Lung microvascular endothelial cell (primary cell): Measurements from ENCODE around the gene LRWD1. TPM values are rescaled to one million over a fixed set of nuclear protein-coding genes. Genes with fewer than 3 reads are reported as not detected.
A peak's percentile ranks its signal among the peaks of the same experiment; 100 is the strongest.
"Not testable (repeated sequence)": the region's sequence is repeated elsewhere in the genome, so short reads cannot be mapped to it uniquely, and the experiment has no call there.

Source experiments
- DNase-seq, 2 donors: peaks; one replicate each; pipeline versions ENCODE4 v3.0.0 to v3.0.0-alpha.2; 2010; ENCODE audit warnings: low read depth in 2 of 2
- total RNA-seq: library from RNA; depleted of rRNA; stranded (reverse); fragments of >200 nt; gene quantifications from 2 replicates; pipeline ENCODE4 v1.2.1, GENCODE V29; 2014

The LRWD1 gene
- total RNA-seq, 1 donor from 2014 or later, result 17.7 TPM

DNA sequence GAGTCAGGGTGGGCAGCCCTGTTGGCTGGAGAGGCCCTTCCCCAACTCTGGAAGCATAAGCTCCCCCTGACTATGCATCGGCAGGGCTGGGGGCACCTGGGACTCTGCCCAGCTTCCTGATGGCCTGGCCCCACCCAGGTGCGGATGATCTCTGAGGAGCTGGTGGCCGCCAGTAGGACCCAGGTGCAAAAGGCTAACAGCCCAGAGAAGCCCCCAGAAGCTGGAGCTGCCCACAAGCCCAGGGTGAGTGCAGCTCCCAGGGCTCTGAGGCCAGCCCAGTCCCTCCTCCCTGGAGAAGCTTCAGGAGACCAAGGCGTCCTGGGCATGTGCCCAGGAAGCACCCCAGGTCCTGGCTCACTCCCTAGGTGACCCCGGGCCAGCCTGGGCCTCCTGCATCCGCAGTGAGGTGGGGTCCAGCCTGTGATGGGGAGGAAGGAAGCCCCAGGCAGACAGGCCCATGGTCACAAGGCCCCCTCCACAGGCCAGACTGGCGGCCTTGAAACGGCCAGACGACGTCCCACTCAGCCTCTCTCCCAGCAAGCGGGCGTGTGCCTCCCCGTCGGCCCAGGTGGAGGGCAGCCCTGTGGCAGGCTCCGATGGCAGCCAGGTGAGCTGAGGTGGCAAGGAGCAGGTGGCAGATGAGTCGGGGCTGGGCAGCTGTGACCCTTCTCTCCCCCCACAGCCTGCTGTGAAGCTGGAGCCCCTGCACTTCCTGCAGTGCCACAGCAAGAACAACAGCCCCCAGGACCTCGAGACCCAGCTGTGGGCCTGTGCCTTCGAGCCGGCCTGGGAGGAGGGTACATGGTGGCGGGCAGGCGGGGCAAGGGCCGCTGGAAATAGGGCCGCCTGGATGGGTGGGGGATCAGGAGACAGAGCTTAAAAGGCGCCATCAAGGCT is 3.0 kb downstream of the LRWD1 start:
- DNase-seq, result no peak

DNA sequence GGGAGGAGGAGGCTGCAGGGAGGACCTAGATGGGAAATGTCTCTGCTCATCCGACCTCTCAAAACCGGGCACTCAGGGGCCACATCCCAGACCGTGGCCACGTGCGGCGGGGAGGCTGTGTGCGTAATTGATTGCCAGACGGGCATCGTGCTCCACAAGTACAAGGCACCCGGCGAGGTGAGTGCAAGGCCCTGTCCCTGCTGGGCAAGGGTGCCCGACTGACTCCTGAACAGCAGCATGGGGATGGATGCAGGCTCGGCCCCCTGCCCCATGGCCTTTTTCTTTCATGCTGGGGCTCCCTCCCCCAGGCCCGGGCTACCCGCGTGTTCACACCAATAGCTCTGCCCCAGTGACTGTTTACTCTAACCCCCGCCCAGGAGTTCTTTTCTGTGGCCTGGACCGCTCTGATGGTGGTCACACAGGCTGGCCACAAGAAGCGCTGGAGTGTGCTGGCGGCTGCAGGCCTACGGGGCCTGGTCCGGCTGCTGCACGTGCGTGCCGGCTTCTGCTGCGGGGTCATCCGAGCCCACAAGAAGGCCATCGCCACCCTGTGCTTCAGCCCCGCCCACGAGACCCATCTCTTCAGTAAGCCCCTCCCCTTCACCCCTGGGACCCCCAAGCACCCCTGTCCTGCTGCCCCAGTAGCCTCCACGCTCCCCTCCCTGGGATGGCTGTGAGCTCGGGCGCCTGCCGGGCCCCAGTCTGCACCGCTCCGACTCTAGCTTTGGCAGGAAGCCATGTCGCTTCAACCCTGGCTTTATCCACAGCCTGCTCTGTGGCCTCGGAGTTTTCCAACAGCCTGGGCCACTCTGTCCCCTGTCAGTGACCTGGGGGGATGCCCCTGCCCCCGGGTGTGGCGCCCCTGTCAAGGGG is 3.9 kb downstream of the LRWD1 start:
- DNase-seq, result no peak

DNA sequence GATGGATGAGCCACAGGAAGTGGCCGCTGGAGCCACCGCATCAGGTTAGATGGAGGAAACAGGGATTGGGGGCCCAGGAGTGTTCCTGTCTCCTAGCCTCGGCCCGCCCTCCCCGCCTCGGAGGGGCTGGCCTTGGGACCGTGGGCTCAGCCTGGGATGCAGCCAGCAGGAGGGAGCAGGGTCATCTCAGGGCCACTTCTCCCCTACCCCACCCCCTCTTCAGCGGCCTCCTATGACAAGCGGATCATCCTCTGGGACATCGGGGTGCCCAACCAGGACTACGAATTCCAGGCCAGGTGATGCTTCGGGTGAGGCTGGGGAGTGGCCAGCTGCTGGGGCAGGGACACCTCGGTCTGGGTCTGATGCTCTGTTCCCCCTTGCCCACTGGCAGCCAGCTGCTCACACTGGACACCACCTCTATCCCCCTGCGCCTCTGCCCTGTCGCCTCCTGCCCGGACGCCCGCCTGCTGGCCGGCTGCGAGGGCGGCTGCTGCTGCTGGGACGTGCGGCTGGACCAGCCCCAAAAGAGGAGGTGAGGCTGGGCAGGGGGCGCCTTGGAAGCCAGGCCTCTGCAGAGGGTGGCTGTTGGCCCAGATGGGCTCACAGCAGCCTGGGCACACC is 4.7 kb downstream of the LRWD1 start:
- DNase-seq, result no peak

DNA sequence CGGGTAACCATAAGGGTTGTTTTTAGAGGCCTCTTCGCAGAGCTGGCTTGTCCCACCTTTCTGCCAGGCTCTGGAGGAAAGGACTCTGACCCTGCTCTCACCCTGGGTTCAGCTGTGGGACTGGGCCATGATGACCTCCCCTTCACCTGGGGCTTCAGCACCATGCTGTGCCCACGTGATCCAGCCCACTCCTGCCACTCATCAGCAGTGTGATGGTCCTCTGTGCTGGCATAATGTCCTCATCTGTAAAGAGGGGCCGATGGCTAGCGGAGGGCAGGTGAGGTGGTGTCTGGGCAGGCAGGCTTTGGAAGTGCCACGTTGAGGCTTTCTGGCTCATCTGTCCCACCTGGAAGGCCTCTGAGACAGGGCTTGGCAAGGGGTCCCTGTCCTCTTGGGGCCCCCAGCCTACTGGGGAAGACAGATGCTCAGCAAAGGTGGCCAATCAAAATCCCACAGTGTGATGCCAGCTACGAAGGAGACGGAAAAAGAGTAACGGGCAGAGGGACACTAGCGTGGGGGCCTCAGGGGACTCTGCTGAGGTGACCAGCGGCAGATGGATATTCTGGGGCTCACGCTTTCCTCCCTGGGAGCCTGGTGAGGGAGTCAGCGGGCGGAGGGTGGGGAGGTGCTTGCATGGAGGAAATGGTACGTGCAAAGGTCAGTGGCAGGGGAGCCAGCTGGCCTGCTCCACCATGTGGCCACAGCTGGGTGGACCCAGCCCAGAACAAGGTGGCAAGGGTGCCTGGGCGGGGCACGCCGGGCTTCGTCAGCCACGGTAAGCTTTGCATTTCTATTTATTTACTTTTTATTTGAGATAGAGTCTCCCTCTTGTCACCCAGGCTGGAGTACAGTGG is 5.4 kb downstream of the LRWD1 start:
- DNase-seq, result no peak

DNA sequence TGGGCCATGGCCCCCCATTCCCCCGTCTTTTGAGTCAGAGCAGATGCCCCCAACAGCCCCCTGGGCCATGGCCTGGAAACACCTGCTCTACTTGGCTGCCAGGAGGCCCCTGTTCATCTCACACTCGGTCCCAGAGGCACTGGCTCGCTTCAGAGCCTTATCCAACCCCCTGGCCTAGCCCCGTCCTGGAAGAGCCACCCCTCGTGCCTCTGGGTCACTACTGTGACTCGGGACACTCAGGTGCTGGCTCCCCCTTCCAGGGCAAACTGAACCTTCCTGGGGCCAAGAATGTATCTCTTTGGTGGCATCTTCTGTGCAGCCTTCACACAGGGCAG is 7.0 kb downstream of the LRWD1 start:
- DNase-seq, result no peak

DNA sequence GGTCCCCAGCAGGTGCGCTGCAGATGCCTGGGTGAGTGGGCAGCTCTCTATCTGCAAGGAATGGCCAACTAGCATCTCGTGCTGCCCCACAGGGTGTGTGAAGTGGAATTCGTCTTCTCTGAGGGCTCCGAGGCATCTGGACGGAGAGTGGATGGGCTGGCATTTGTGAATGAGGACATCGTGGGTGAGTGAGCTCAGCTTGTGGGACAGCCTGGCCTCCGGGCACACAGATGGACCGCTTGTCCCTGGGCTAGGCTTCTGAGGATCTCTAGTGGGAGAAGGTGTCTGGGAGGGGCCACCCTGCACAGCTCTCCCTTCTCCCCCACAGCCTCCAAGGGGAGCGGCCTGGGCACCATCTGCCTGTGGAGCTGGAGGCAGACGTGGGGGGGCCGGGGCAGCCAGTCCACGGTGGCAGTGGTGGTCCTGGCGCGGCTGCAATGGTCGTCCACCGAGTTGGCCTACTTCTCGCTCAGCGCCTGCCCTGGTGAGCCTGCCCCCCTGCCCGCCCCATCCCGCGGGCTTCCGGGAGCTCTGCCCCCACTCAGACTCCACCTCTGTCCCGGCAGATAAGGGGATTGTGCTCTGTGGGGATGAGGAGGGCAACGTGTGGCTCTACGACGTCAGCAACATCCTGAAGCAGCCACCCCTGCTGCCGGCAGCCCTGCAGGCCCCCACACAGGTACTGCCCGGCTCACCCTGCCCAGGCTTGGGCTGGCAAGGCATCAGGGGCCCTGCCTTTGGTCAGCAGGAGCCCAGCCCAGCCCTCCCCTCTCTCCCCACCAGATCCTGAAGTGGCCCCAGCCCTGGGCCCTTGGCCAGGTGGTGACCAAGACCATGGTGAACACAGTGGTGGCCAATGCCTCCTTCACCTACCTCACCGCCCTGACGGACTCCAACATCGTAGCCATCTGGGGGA is 7.6 kb downstream of the LRWD1 start:
- no peak for DNase-seq

- no peak for DNase-seq
Measured at GRCh38 chr7:102473271-102473991, 8.6 kb downstream of the LRWD1 start.

DNA sequence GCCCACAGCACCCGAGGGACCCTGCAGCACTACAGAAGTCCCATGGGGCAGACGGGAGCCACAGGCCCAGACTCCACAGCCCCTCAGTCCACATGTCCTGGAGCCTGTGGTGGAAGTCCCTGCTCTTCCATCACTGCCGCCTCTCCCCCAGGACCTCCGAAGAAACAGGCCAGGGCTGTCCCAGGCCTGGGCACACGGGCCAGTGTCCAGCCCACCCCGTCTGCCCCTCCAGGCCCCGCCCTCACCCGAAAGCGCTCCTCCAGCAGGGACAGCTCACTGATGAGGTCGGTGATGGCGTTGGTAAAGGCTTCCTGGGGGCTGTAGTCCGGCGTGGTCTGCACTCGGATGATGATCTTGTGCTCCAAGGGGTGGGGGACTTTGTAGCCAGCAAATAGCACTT is 9.3 kb downstream of the LRWD1 start:
- DNase-seq, result not testable (repeated sequence)

GRCh38 chr7:102474736-102475435 is 10.1 kb downstream of the LRWD1 start:
- not testable (repeated sequence) for DNase-seq

DNA sequence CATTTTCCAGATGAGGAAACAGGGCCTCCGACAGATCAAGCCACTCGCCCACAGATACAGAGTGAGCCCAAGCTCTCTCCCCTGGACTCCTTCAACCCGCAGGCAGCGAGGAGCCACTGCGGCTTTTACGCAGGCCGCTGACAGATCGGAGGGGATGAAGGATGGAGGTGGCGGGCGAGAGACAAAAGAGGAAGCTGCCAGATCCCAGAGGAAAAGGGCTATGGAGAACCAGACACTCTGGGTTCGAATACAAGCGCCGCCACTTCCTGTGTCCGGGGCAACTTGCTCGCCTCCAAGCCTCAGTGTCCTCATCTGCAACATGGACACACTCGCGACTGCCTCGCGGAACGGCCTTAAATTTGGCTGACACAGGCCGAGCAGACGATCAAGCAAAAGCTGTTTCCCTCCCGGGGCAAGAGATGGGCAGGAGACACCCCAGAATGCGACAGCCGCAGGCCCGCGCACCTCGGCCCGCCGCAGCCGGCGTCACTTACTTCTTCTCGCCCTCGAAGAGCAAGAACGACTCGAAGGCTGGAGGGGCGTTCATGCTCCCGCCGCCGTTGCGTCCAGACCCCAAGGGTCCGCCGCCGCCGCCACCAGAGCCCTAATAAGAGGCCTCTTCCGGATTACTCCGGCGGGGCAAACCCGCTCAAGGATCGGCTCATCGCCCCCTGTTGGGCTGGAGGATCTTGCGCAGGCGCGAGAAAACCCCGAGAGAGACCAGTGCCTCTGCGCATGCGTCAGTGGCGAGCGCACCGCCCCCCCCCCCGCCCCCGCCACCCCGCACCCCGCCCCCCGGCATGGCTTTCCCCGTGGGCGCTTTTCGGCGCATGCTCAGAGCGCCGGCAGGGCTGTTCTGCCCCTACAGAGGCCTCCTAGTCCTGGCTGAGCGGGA is 13.8 kb downstream of the LRWD1 start, which contains the start of gene POLR2J:
POLR2J (minus strand) TSS at position 609 of the 895 bp plus-strand sequence; CDS start at position 547, 62 bp downstream.
- peak; percentile 68 to 84 for DNase-seq

DNA sequence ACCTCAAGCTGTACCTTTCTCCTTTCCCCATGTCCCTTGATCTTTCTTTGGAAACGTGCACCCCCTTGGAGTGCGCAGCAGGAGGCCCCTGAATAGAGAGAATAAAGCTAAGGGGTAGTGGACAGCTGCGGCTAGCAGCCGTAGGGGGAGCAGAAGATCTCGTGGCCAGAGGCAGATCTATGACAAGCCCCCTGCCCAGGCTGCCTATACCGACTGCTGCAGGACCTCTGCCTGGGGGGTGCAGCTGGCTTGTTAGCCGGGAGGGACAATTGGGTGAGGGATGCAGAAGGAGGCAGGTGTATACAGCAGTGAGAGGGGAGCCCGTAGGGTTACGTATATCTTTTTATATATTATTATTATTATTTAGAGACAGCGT is 14.4 kb downstream of the LRWD1 start:
- DNase-seq, result not testable (repeated sequence)

DNA sequence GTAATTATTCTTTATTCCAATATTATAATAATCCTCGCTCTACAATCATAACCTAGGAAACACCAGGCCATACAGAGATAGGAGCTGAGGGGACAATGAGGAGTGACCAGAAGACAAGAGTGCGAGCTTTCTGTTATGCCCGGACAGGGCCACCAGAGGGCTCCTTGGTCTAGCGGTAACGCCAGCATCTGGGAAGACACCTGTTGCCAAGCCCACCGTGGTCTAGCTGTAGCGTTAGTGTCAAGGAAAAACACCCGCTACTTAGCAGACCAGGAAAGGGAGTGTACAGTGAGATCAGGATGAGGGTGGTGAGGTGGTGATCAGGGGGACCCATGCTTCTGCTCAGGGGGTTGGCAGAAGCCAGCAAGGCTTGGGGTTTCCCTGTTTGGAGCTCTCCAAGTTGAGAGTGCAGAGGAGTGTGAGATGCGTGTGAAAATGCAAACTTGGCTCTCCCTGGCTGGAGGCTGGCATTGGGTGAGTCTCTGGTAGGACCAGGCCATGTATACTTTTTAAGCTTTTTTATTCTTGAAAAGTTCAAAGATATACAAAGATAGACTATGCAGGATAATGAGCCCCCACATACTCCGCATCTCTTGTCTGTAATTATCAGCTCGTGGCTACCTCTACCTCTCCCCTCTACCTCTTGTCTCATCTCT is 15.3 kb downstream of the LRWD1 start:
- DNase-seq, result not testable (repeated sequence)

DNA sequence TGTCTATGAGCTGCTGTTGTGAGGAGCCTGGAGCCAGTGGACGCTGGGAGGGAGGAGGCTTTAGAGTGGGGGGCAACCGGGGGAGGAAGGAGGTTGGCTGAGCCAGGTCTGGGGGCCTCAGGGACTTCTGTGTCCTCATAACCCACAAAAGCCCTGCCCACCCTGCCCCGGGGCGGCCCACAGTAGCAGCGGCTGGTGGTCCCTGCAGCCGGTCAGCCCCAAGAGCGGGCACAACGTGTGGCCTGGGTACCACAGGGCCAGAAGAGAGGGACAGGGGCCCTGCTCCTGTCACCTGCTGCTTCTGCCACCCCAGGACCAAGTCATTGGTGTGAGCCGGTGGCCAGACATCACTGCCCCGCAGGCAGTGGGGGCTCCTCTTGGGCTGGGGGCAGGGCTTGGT is 17.2 kb downstream of the LRWD1 start:
- DNase-seq, result not testable (repeated sequence)

GRCh38 chr7:102484317-102484716 is 19.5 kb downstream of the LRWD1 start:
- not testable (repeated sequence) for DNase-seq

- DNase-seq, result not testable (repeated sequence)
Measured at GRCh38 chr7:102490529-102491075, 25.8 kb downstream of the LRWD1 start.

- DNase-seq, result not testable (repeated sequence)
Measured at GRCh38 chr7:102493220-102493935, 28.6 kb downstream of the LRWD1 start.
